ENCODE data around the gene IFT74. TPM values are rescaled to one million over a fixed set of nuclear protein-coding genes. Genes with fewer than 3 reads are reported as not detected.

IFT74 gene
- total RNA-seq, 1 experiment from 2014 or later: 15.2 TPM

DNA sequence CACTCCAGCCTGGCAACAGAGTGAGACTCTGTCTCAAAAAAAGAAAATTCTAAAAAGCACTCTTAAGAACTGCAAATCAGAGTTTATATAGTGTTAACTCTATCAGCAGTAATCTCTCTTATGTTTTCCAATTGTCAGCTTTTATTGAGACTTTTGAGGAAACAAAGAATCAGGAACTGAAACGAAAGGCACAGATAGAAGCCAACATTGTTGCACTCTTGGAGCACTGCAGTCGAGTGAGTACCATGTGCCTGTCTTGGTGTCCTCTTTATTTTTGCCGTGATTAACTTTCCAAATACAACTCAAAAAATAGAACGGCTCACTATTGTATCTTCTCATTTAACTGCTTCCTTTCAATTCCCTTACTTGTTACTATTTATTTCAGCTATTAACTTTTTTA is 90.9 kb downstream of the IFT74 start (continued):
- TF ChIP-seq, protein P1, sequence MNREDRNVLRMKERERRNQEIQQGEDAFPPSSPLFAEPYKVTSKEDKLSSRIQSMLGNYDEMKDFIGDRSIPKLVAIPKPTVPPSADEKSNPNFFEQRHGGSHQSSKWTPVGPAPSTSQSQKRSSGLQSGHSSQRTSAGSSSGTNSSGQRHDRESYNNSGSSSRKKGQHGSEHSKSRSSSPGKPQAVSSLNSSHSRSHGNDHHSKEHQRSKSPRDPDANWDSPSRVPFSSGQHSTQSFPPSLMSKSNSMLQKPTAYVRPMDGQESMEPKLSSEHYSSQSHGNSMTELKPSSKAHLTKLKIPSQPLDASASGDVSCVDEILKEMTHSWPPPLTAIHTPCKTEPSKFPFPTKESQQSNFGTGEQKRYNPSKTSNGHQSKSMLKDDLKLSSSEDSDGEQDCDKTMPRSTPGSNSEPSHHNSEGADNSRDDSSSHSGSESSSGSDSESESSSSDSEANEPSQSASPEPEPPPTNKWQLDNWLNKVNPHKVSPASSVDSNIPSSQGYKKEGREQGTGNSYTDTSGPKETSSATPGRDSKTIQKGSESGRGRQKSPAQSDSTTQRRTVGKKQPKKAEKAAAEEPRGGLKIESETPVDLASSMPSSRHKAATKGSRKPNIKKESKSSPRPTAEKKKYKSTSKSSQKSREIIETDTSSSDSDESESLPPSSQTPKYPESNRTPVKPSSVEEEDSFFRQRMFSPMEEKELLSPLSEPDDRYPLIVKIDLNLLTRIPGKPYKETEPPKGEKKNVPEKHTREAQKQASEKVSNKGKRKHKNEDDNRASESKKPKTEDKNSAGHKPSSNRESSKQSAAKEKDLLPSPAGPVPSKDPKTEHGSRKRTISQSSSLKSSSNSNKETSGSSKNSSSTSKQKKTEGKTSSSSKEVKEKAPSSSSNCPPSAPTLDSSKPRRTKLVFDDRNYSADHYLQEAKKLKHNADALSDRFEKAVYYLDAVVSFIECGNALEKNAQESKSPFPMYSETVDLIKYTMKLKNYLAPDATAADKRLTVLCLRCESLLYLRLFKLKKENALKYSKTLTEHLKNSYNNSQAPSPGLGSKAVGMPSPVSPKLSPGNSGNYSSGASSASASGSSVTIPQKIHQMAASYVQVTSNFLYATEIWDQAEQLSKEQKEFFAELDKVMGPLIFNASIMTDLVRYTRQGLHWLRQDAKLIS (CRISPR knock-in tag; IDR thresholded peaks at IDR 0.05; ENCODE audit: borderline replicate concordance): no peak
- no peak for TF ChIP-seq RELA (CRISPR knock-in tag; IDR thresholded peaks at IDR 0.05; ENCODE audit: borderline replicate concordance)
- TF ChIP-seq TCF7 (CRISPR knock-in tag; IDR thresholded peaks at IDR 0.05; ENCODE audit: low read depth): no peak
- no peak for TF ChIP-seq TEAD1 (CRISPR knock-in tag; IDR thresholded peaks at IDR 0.05)
- TF ChIP-seq, protein P2, sequence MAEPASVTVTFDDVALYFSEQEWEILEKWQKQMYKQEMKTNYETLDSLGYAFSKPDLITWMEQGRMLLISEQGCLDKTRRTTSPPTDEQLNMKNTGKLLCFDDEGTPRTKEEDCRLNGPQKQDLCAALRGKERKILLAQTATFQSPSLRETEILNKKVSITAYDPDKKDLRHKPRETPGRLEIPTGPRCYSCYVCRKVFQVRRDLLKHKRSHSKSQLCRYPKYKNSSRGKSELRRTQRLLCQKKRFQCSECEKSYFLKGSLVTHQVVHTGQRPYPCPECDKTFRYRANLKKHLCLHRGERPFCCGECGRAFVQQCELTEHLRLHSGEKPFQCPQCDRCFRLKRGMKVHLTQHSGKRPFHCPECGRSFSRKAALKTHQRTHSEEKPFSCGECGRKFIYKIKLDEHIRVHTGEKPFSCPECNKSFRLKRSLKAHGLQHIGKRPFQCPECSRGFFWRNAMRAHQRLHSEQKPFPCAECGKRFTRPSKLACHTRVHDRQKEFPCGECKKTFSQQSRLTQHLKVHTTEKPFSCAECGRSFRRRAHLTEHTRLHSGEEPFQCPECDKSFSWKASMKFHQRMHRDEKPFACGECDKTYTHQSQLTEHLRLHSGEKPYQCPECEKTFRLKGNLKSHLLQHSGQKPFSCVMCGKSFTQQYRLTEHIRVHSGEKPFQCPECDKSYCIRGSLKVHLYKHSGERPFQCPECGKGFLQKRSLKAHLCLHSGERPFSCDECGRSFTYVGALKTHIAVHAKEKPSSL (CRISPR knock-in tag; conservative IDR thresholded peaks at IDR 0.05): no peak

DNA sequence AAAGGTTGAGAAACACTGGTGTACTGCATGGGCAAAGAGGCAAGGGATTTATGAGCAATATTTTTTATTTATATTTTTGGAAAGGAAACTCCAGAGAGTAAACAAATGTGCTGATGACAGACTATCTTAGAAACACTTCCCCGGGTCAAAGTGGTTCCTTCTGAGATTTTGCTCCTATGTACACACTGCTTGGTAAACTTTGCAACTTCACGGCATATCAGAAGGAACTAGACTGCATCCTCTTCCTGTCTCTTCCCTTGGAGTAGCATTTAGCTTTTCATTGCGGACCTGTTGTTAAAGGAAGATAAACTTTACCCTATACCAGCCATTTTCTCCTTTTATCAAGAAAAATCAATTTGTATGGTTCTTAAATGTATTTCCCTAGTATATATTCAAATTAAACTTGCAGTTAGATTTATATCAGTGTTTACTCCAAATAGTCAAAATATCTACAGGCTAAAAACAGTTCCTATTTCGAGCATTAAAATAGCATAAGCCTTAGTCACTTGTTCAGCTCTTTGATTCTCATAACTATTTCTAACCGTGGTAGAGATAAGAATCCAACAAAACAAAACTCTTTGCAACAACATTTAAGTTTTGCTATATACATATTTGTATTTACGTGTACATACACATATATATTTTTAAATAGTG is 97.3 kb downstream of the IFT74 start:
- POLR2A ChIA-PET: no interaction called here
- DNase-seq (ENCODE audit: low spot score): no peak
- Mint-ChIP-seq H3K4me3 (no peak overlapping the region), H3K36me3 (no peaks in the 10 kb centered on the region), H3K9me3 (no peaks in the 10 kb centered on the region), H3K27me3 (ENCODE audit: low read depth) (no peaks in the 10 kb centered on the region), H3K27ac (no peak overlapping the region), H3K4me1 (no peaks in the 10 kb centered on the region)
- TF ChIP-seq, protein P2 (CRISPR knock-in tag; conservative IDR thresholded peaks at IDR 0.05): no peak
- TF ChIP-seq NFATC4 (CRISPR knock-in tag; IDR thresholded peaks at IDR 0.05) (no peak), SOX15 (CRISPR knock-in tag; IDR thresholded peaks at IDR 0.05) (no peak), ZNF423 (CRISPR knock-in tag; IDR thresholded peaks at IDR 0.05) (no peak), HMGA2 (CRISPR knock-in tag; IDR thresholded peaks at IDR 0.05) (no peak), TEAD4 (CRISPR knock-in tag; IDR thresholded peaks at IDR 0.05) (no peak), NR3C1 (CRISPR knock-in tag; conservative IDR thresholded peaks at IDR 0.05; ENCODE audit: low read depth) (no peak), CREM (CRISPR knock-in tag; IDR thresholded peaks at IDR 0.05) (no peak), JAZF1 (CRISPR knock-in tag; IDR thresholded peaks at IDR 0.05) (no peak), GABPB1 (CRISPR knock-in tag; IDR thresholded peaks at IDR 0.05) (no peak), NR2C2 (CRISPR knock-in tag; IDR thresholded peaks at IDR 0.05) (no peak), ZNF317 (CRISPR knock-in tag; IDR thresholded peaks at IDR 0.05; ENCODE audit: borderline replicate concordance, low read depth) (no peak), KAT7 (CRISPR knock-in tag; IDR thresholded peaks at IDR 0.05; ENCODE audit: borderline replicate concordance) (no peak)
- TF ChIP-seq, protein P3, sequence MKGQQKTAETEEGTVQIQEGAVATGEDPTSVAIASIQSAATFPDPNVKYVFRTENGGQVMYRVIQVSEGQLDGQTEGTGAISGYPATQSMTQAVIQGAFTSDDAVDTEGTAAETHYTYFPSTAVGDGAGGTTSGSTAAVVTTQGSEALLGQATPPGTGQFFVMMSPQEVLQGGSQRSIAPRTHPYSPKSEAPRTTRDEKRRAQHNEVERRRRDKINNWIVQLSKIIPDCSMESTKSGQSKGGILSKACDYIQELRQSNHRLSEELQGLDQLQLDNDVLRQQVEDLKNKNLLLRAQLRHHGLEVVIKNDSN (CRISPR knock-in tag; IDR thresholded peaks at IDR 0.05): no peak
- TF ChIP-seq, protein P4, sequence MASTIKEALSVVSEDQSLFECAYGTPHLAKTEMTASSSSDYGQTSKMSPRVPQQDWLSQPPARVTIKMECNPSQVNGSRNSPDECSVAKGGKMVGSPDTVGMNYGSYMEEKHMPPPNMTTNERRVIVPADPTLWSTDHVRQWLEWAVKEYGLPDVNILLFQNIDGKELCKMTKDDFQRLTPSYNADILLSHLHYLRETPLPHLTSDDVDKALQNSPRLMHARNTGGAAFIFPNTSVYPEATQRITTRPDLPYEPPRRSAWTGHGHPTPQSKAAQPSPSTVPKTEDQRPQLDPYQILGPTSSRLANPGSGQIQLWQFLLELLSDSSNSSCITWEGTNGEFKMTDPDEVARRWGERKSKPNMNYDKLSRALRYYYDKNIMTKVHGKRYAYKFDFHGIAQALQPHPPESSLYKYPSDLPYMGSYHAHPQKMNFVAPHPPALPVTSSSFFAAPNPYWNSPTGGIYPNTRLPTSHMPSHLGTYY (CRISPR knock-in tag; IDR thresholded peaks at IDR 0.05): no peak
- TF ChIP-seq, protein P5, sequence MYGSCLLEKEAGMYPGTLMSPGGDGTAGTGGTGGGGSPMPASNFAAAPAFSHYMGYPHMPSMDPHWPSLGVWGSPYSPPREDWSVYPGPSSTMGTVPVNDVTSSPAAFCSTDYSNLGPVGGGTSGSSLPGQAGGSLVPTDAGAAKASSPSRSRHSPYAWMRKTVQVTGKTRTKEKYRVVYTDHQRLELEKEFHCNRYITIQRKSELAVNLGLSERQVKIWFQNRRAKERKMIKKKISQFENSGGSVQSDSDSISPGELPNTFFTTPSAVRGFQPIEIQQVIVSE (CRISPR knock-in tag; IDR thresholded peaks at IDR 0.05; ENCODE audit: borderline replicate concordance): no peak
- CTCF ChIA-PET: interaction anchor here (0.7 kb wide), 1 partner anchor 33 kb away, joined by 3 read pairs; no protein-coding TSS in a partner anchor
- no peak for ATAC-seq

Data from WTC11 (cell line).